Measurements from ENCODE around the gene RAB40B. TPM values are rescaled to one million over a fixed set of nuclear protein-coding genes. Genes with fewer than 3 reads are reported as not detected.
"Not testable (repeated sequence)": the region's sequence is repeated elsewhere in the genome, so short reads cannot be mapped to it uniquely, and the experiment has no call there.

RAB40B gene
- total RNA-seq, 1 experiment from 2014 or later: 17.9 TPM

- DNase-seq (ENCODE audit: low read depth): no peak
Observed at GRCh38 chr17:82668024-82668630, 30.4 kb downstream of the RAB40B start.

GRCh38 chr17:82667668-82668000, 30.9 kb downstream of the RAB40B start:
- no peak for DNase-seq (ENCODE audit: low read depth)

GRCh38 chr17:82666931-82667667, 31.4 kb downstream of the RAB40B start:
- no peak for DNase-seq (ENCODE audit: low read depth)

- DNase-seq (ENCODE audit: low read depth): no peak
Observed at GRCh38 chr17:82665891-82666290, 32.6 kb downstream of the RAB40B start.

GRCh38 chr17:82665217-82665616, 33.3 kb downstream of the RAB40B start:
- DNase-seq (ENCODE audit: low read depth): no peak

GRCh38 chr17:82664701-82665182, 33.8 kb downstream of the RAB40B start:
- no peak for DNase-seq (ENCODE audit: low read depth)

- DNase-seq (ENCODE audit: low read depth): no peak
Observed at GRCh38 chr17:82664276-82664575, 34.3 kb downstream of the RAB40B start.

- DNase-seq (ENCODE audit: low read depth): no peak
Observed at GRCh38 chr17:82663381-82664275, 34.9 kb downstream of the RAB40B start.

GRCh38 chr17:82662711-82663261, 35.7 kb downstream of the RAB40B start:
- DNase-seq (ENCODE audit: low read depth): no peak

- no peak for DNase-seq (ENCODE audit: low read depth)
Observed at GRCh38 chr17:82661717-82662683, 36.5 kb downstream of the RAB40B start.

GRCh38 chr17:82659886-82660285, 38.6 kb downstream of the RAB40B start:
- no peak for DNase-seq (ENCODE audit: low read depth)

GRCh38 chr17:82658796-82659452, 39.6 kb downstream of the RAB40B start:
- no peak for DNase-seq (ENCODE audit: low read depth)

GRCh38 chr17:82658331-82658730, 40.2 kb downstream of the RAB40B start:
- no peak for DNase-seq (ENCODE audit: low read depth)

GRCh38 chr17:82657926-82658325, 40.6 kb downstream of the RAB40B start:
- DNase-seq (ENCODE audit: low read depth): no peak

- DNase-seq (ENCODE audit: low read depth): no peak
Observed at GRCh38 chr17:82656266-82656665, 42.2 kb downstream of the RAB40B start.

- no peak for DNase-seq (ENCODE audit: low read depth)
Observed at GRCh38 chr17:82655523-82655922, 43.0 kb downstream of the RAB40B start.

- DNase-seq (ENCODE audit: low read depth): no peak
Observed at GRCh38 chr17:82655038-82655479, 43.4 kb downstream of the RAB40B start.

GRCh38 chr17:82654611-82655010, 43.9 kb downstream of the RAB40B start:
- not testable (repeated sequence) for DNase-seq (ENCODE audit: low read depth)

GRCh38 chr17:82653651-82654528, 44.6 kb downstream of the RAB40B start:
- DNase-seq (ENCODE audit: low read depth): no peak
